PFSK-1 (cell line): Measurements from ENCODE around the gene ELL3.

Experiments
- FOXP2 ChIP-seq: optimal IDR thresholded peaks from 2 replicates; pipeline ENCODE3; 2011; ENCODE audit warnings: borderline replicate concordance, control low read depth, inconsistent platforms; ENCODE audit not compliant: insufficient read depth; ENCODE audit errors: extremely low read length, extremely low read depth
- POLR2AphosphoS5 ChIP-seq: IDR thresholded peaks from 2 replicates; pipeline ENCODE4 v1.6.1; 2012; ENCODE audit warnings: low read depth, mild to moderate bottlenecking, control low read depth, low read length, moderate library complexity
- REST ChIP-seq, 2 experiments: IDR thresholded peaks; 2 replicates each; pipeline versions ENCODE4 v1.6.1 to v1.8.0; 2011 to 2012; ENCODE audit warnings: low read depth in 2 of 2, low read length in 2 of 2, control low read depth in 1 of 2, inconsistent platforms in 1 of 2, mild to moderate bottlenecking in 1 of 2, moderate library complexity in 1 of 2; ENCODE audit not compliant: insufficient read depth in 1 of 2
- SIN3A ChIP-seq: IDR thresholded peaks from 2 replicates; pipeline ENCODE4 v1.6.1; 2012; ENCODE audit warnings: mild to moderate bottlenecking, low read length, moderate library complexity, borderline replicate concordance; ENCODE audit not compliant: insufficient read depth
- TAF1 ChIP-seq: IDR thresholded peaks from 2 replicates; pipeline ENCODE4 v1.6.1; 2012; ENCODE audit warnings: low read length, control low read depth, borderline replicate concordance; ENCODE audit not compliant: insufficient read depth

Gene ELL3

GRCh38 chr15:43777267-43777914, 625 bp upstream of the ELL3 start:
- no peak for TF ChIP-seq REST (IDR thresholded peaks at IDR 0.05; ENCODE audit: insufficient read depth in 1 of 2, low read depth in 2 of 2, low read length in 2 of 2)
- no peak for TF ChIP-seq TAF1
- no peak for TF ChIP-seq SIN3A
- TF ChIP-seq FOXP2 = peak; percentile 60
- TF ChIP-seq POLR2AphosphoS5 = no peak; the same call in none of the 2 replicates

DNA sequence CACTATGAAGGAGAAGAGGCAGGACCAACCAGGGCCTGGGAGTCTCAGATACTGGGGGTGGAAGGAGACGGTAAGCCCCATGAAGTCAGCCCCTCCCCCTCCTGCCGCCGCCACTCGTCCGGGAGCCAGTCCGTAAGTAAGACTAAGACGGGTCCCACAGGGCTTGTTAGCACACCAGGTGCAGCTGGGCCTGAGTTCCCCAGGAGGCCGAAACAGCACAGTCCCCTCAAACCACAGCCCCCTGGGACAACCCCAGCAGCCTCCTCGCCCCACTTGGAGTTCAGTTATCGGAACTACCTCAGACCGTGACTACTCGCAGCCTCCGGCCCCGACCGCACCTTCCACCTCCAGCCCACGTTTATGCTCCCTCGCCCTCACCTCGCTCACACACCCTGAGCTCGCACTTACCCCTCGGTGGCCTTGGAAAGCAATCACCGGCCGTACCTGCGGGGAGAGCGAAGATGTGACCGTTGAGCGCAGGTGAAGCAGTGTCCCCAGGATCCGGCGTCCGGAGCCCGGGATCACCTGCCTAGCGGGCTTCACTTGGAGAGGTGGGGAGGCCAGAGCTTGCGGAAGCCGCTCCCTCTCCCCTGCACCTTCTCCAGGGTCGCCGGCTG, 557 bp downstream of the ELL3 start:
- TF ChIP-seq POLR2AphosphoS5 (no peak), TAF1 (no peak), FOXP2 (no peak), REST (IDR thresholded peaks at IDR 0.05; ENCODE audit: insufficient read depth in 1 of 2, low read depth in 2 of 2, low read length in 2 of 2) (no peak), SIN3A (no peak)

- no peak for TF ChIP-seq REST (IDR thresholded peaks at IDR 0.05; ENCODE audit: insufficient read depth in 1 of 2, low read depth in 2 of 2, low read length in 2 of 2)
- TF ChIP-seq POLR2AphosphoS5 = no peak
- no peak for TF ChIP-seq SIN3A
- TF ChIP-seq FOXP2 = no peak
- no peak for TF ChIP-seq TAF1
These were observed 1.3 kb downstream of the ELL3 start for GRCh38 chr15:43775411-43775965.

- no peak for TF ChIP-seq FOXP2
- TF ChIP-seq TAF1 = no peak
- TF ChIP-seq SIN3A = no peak
- TF ChIP-seq REST (IDR thresholded peaks at IDR 0.05; ENCODE audit: insufficient read depth in 1 of 2, low read depth in 2 of 2, low read length in 2 of 2) = no peak
- TF ChIP-seq POLR2AphosphoS5 = 0 out of 2 replicates have a peak, but pooled peaks have one; percentile 23
These were observed 2.7 kb downstream of the ELL3 start for GRCh38 chr15:43774062-43774461.
